ENCODE data around the gene PCSK6.

- no peak for TF ChIP-seq TAF1 (IDR thresholded peaks at IDR 0.05; ENCODE audit: low read depth)
- TF ChIP-seq TCF12 (IDR thresholded peaks at IDR 0.05; ENCODE audit: low read depth): no peak
- no peak for TF ChIP-seq REST (IDR thresholded peaks at IDR 0.05; ENCODE audit: low read depth)
- no peak for TF ChIP-seq RAD21 (IDR thresholded peaks at IDR 0.05; ENCODE audit: low read depth)
- TF ChIP-seq MAX (IDR thresholded peaks at IDR 0.05): no peak
Observed at GRCh38 chr15:101310161-101310480, 179.4 kb downstream of the PCSK6 start.

All from Ishikawa (cell line).